NCI-H2196 (cell line): Measurements from ENCODE around the gene CWC15.
"Not testable (repeated sequence)": the region's sequence is repeated elsewhere in the genome, so short reads cannot be mapped to it uniquely, and the experiment has no call there.

Experiments used
- DNase-seq: peaks from one replicate; lab custom pipeline; 2025; ENCODE audit not compliant: unreplicated experiment; lab: John Stamatoyannopoulos, UW

Gene CWC15

GRCh38 chr11:94956963-94957362 is 16.4 kb downstream of the CWC15 start:
- no peak for DNase-seq

- no peak for DNase-seq
Measured at GRCh38 chr11:94954753-94955152, 18.6 kb downstream of the CWC15 start.

GRCh38 chr11:94948070-94948617 is 25.2 kb downstream of the CWC15 start:
- no peak for DNase-seq

GRCh38 chr11:94946812-94947211 is 26.5 kb downstream of the CWC15 start:
- DNase-seq: no peak

GRCh38 chr11:94941131-94941530 is 32.2 kb downstream of the CWC15 start:
- no peak for DNase-seq

- no peak for DNase-seq
Measured at GRCh38 chr11:94939346-94939745, 34.0 kb downstream of the CWC15 start.

- DNase-seq: no peak
Measured at GRCh38 chr11:94938095-94939055, 35.0 kb downstream of the CWC15 start.

- no peak for DNase-seq
Measured at GRCh38 chr11:94934846-94935245, 38.5 kb downstream of the CWC15 start.

- no peak for DNase-seq
Measured at GRCh38 chr11:94934362-94934761, 39.0 kb downstream of the CWC15 start.

- DNase-seq: no peak
Measured at GRCh38 chr11:94933223-94934130, 39.9 kb downstream of the CWC15 start.

- no peak for DNase-seq
Measured at GRCh38 chr11:94932503-94932902, 40.9 kb downstream of the CWC15 start.

- DNase-seq: not testable (repeated sequence)
Measured at GRCh38 chr11:94932072-94932471, 41.3 kb downstream of the CWC15 start.

- no peak for DNase-seq
Measured at GRCh38 chr11:94928117-94928990, 45.0 kb downstream of the CWC15 start.

GRCh38 chr11:94926698-94927237 is 46.6 kb downstream of the CWC15 start:
- no peak for DNase-seq

GRCh38 chr11:94926271-94926625 is 47.1 kb downstream of the CWC15 start:
- DNase-seq: no peak

GRCh38 chr11:94925422-94926270 is 47.7 kb downstream of the CWC15 start:
- no peak for DNase-seq

- DNase-seq: no peak
Measured at GRCh38 chr11:94924612-94925011, 48.7 kb downstream of the CWC15 start.

GRCh38 chr11:94924171-94924572 is 49.2 kb downstream of the CWC15 start:
- DNase-seq: no peak

- no peak for DNase-seq
Measured at GRCh38 chr11:94923004-94923334, 50.4 kb downstream of the CWC15 start.
